OCI-LY1 (cell line): ENCODE results near the gene OXSR1.

Experiments
- H2AFZ ChIP-seq: fragments of 200-600 bp; sonication (generic), shearing (Covaris generic); 2 replicates; pipeline ENCODE4 v1.6.0; 2014; ENCODE audit warnings: antibody characterized with exemption, mild to moderate bottlenecking, low read length
- H3F3A ChIP-seq: fragments of 200-600 bp; sonication (generic), shearing (Covaris generic); 2 replicates; pipeline ENCODE4 v1.6.0; 2014; ENCODE audit warnings: mild to moderate bottlenecking, antibody characterized with exemption, low read length, moderate library complexity; ENCODE audit not compliant: insufficient read depth
- H3K27ac ChIP-seq: fragments of 200-600 bp; sonication (generic); 2 replicates; pipeline ENCODE4 v1.5.1; 2014; ENCODE audit warnings: low read length, mixed run types, mild to moderate bottlenecking, low read depth; ENCODE audit not compliant: poor library complexity, severe bottlenecking
- H3K27me3 ChIP-seq: fragments of 200-600 bp; sonication (generic); 2 replicates; pipeline ENCODE4 v1.6.0; 2014; ENCODE audit warnings: antibody characterized with exemption, mild to moderate bottlenecking, low read length, moderate library complexity; ENCODE audit not compliant: insufficient read depth
- H3K36me3 ChIP-seq: fragments of 200-600 bp; sonication (generic); 2 replicates; pipeline ENCODE4 v1.6.1; 2014; ENCODE audit warnings: mild to moderate bottlenecking, antibody characterized with exemption, low read length, moderate library complexity, mixed read lengths; ENCODE audit not compliant: insufficient read depth
- H3K4me1 ChIP-seq: fragments of 200-600 bp; sonication (generic); 2 replicates; pipeline ENCODE4 v1.5.1; 2014; ENCODE audit warnings: mild to moderate bottlenecking, low read length, moderate library complexity; ENCODE audit not compliant: insufficient read depth, severe bottlenecking
- H3K4me2 ChIP-seq: fragments of 200-600 bp; sonication (generic), shearing (Covaris generic); 2 replicates; pipeline ENCODE4 v1.6.1; 2014; ENCODE audit warnings: low read length
- H3K4me3 ChIP-seq: fragments of 200-600 bp; sonication (generic); 2 replicates; pipeline ENCODE4 v1.5.1; 2014; ENCODE audit warnings: low read length, low read depth, mild to moderate bottlenecking, mixed read lengths; ENCODE audit not compliant: poor library complexity, severe bottlenecking
- H3K79me2 ChIP-seq: fragments of 200-600 bp; shearing (Covaris generic); 2 replicates; pipeline ENCODE4 v1.6.1; 2016; ENCODE audit warnings: mixed run types, low read length, mixed read lengths; ENCODE audit not compliant: insufficient read depth
- H3K9ac ChIP-seq: fragments of 200-600 bp; sonication (generic), shearing (Covaris generic); 2 replicates; pipeline ENCODE4 v1.6.1; 2014; ENCODE audit warnings: mild to moderate bottlenecking, low read length, mixed read lengths
- H3K9me2 ChIP-seq: fragments of 200-600 bp; sonication (generic), shearing (Covaris generic); 2 replicates; pipeline ENCODE4 v1.6.1; 2014; ENCODE audit warnings: low read depth, mild to moderate bottlenecking, low read length, mixed read lengths
- H3K9me3 ChIP-seq: fragments of 200-600 bp; shearing (Covaris generic); 2 replicates; pipeline ENCODE4 v1.6.1; 2014; ENCODE audit warnings: low read length, mixed read lengths
- H4K20me1 ChIP-seq: fragments of 200-600 bp; sonication (generic), shearing (Covaris generic); 2 replicates; pipeline ENCODE4 v1.6.0; 2016; ENCODE audit warnings: mild to moderate bottlenecking, low read length; ENCODE audit not compliant: insufficient read depth
- CTCF ChIP-seq: fragments of 200-600 bp; sonication (generic), shearing (Covaris generic); IDR thresholded peaks from 2 replicates; pipeline ENCODE4 v1.5.1; 2017; ENCODE audit warnings: mild to moderate bottlenecking, antibody characterized with exemption, low read length, moderate library complexity, mixed read lengths
- EZH2 ChIP-seq: fragments of 200-600 bp; sonication (generic), shearing (Covaris generic); IDR thresholded peaks from 2 replicates; pipeline ENCODE4 v1.8.0; 2017; ENCODE audit warnings: borderline replicate concordance, mixed run types, mild to moderate bottlenecking, antibody characterized with exemption, low read length, moderate library complexity, mixed read lengths

Gene OXSR1

GRCh38 chr3:38154033-38154494, 11.3 kb upstream of the OXSR1 start:
- Histone ChIP-seq H3K36me3 (no peaks in the 10 kb centered on the region), H3F3A (no peaks in the 10 kb centered on the region), H3K9me3 (no peaks in the 10 kb centered on the region), H4K20me1 (no peaks in the 10 kb centered on the region), H3K9me2 (no peaks in the 10 kb centered on the region), H3K79me2 (no peaks in the 10 kb centered on the region), H3K9ac (no peak overlapping the region), H3K27ac (no peak overlapping the region), H3K27me3 (no peaks in the 10 kb centered on the region), H3K4me1 (peaks cover 5% of the 10 kb centered on the region), H2AFZ (no peak overlapping the region), H3K4me2 (no peak overlapping the region), H3K4me3 (no peak overlapping the region)
- TF ChIP-seq CTCF (no peak), EZH2 (no peak)

- no peak for TF ChIP-seq CTCF
- no peak for TF ChIP-seq EZH2
- Histone ChIP-seq H3K27ac (no peak overlapping the region), H3K4me1 (peaks cover under 1% of the 10 kb centered on the region), H3F3A (no peaks in the 10 kb centered on the region), H3K9me2 (no peaks in the 10 kb centered on the region), H3K79me2 (no peaks in the 10 kb centered on the region), H3K9ac (no peak overlapping the region), H3K4me3 (no peak overlapping the region), H2AFZ (no peak overlapping the region), H3K27me3 (no peaks in the 10 kb centered on the region), H3K4me2 (no peak overlapping the region), H3K36me3 (no peaks in the 10 kb centered on the region), H3K9me3 (no peaks in the 10 kb centered on the region), H4K20me1 (no peaks in the 10 kb centered on the region)
Measured at GRCh38 chr3:38154625-38155255, 10.6 kb upstream of the OXSR1 start.

- no peak overlapping the region for H3K4me3 ChIP-seq
- no peaks in the 10 kb centered on the region for H3K9me3 ChIP-seq
- no peaks in the 10 kb centered on the region for H3K4me1 ChIP-seq
- no peaks in the 10 kb centered on the region for H3F3A ChIP-seq
- H3K9ac ChIP-seq: no peak overlapping the region
- no peaks in the 10 kb centered on the region for H3K9me2 ChIP-seq
- no peaks in the 10 kb centered on the region for H3K79me2 ChIP-seq
- TF ChIP-seq CTCF: no peak
- no peak for TF ChIP-seq EZH2
- H3K27me3 ChIP-seq: no peaks in the 10 kb centered on the region
- no peak overlapping the region for H3K27ac ChIP-seq
- H3K4me2 ChIP-seq: no peak overlapping the region
- no peak overlapping the region for H2AFZ ChIP-seq
- H4K20me1 ChIP-seq: no peaks in the 10 kb centered on the region
- no peaks in the 10 kb centered on the region for H3K36me3 ChIP-seq
Measured at GRCh38 chr3:38155825-38156224, 9.5 kb upstream of the OXSR1 start.
